GM12878 (cell line): Measurements from ENCODE around the gene TNFAIP2. TPM values are rescaled to one million over a fixed set of nuclear protein-coding genes. Genes with fewer than 3 reads are reported as not detected.

Source experiments
- BHLHE40 ChIP-seq, 2 experiments: fragments of 450-650 bp in 1 of 2; IDR thresholded peaks; 2 replicates each; pipeline ENCODE4 v1.6.1; 2011 to 2017; ENCODE audit warnings: low read depth in 2 of 2, borderline replicate concordance in 1 of 2, improper control_type of control experiment in 1 of 2, low read length in 1 of 2, mild to moderate bottlenecking in 1 of 2
- BMI1 ChIP-seq: fragments of 450-650 bp; IDR thresholded peaks from 2 replicates; pipeline ENCODE4 v1.6.1; 2016; ENCODE audit warnings: mild to moderate bottlenecking, moderate library complexity, borderline replicate concordance
- EED ChIP-seq: sonication (generic); IDR thresholded peaks from 2 replicates; pipeline ENCODE4 v1.6.1; 2016; ENCODE audit warnings: antibody characterized with exemption, low read depth
- IRF4 ChIP-seq: IDR thresholded peaks from 2 replicates; pipeline ENCODE4 v1.6.1; 2011; ENCODE audit warnings: low read depth, low read length
- NR2C2 ChIP-seq: IDR thresholded peaks from 2 replicates; pipeline ENCODE4 v1.6.1; 2011; ENCODE audit warnings: borderline replicate concordance, low read depth; ENCODE audit not compliant: control insufficient read depth, insufficient read length
- NR2F1 ChIP-seq: fragments of 450-650 bp; conservative IDR thresholded peaks from 2 replicates; pipeline ENCODE4 v1.6.1; 2017; ENCODE audit warnings: mild to moderate bottlenecking
- POLR2A ChIP-seq: IDR thresholded peaks from 2 replicates; pipeline ENCODE4 v1.6.1; 2011; ENCODE audit warnings: low read depth, mild to moderate bottlenecking, low read length
- POLR2AphosphoS5 ChIP-seq: IDR thresholded peaks from 2 replicates; pipeline ENCODE4 v1.6.1; 2011; ENCODE audit warnings: mild to moderate bottlenecking, low read length, inconsistent platforms
- PRDM15 ChIP-seq: fragments of 450-650 bp; formaldehyde crosslinking; IDR thresholded peaks from 2 replicates; pipeline ENCODE4 v1.4.0; 2020; ENCODE audit warnings: mild to moderate bottlenecking, moderate library complexity
- RUNX3 ChIP-seq: IDR thresholded peaks from 2 replicates; pipeline ENCODE4 v1.6.1; 2012; ENCODE audit warnings: low read length, inconsistent platforms
- SPI1 ChIP-seq: IDR thresholded peaks from 2 replicates; pipeline ENCODE4 v1.6.1; 2011; ENCODE audit warnings: low read depth, mild to moderate bottlenecking, low read length, moderate library complexity, borderline replicate concordance; ENCODE audit not compliant: insufficient read depth
- ZBED1 ChIP-seq: IDR thresholded peaks from 2 replicates; pipeline ENCODE4 v1.6.1; 2016; ENCODE audit warnings: borderline replicate concordance
- polyA plus RNA-seq, 11 experiments: library from polyadenylated mRNA; depleted of rRNA in 4 of 11; unstranded in 6 of 11; stranded (reverse) in 5 of 11; fragments of >200 nt; fragmentation: Nextera tagmentation in 4 of 11; fragmentation: Illumina TruSeq in 1 of 11; extraction: Ambion mirVana in 4 of 11; extraction: Trizol in 1 of 11; gene quantifications; 1 replicate in 1 of 11; 2 replicates in 10 of 11; pipeline versions ENCODE4 v1.2.1 to v1.2.3, GENCODE V29; 2011 to 2016; ENCODE audit warnings: inconsistent platforms in 2 of 11, missing spikeins in 2 of 11, low read depth in 1 of 11
- total RNA-seq, 4 experiments: library from RNA; depleted of rRNA in 3 of 4; stranded (reverse); fragments of >200 nt in 3 of 4; fragmentation: Illumina TruSeq in 1 of 4; extraction: Trizol in 1 of 4; gene quantifications; 2 replicates each; pipeline versions ENCODE4 v1.2.1 to v1.2.3, GENCODE V29; 2013 to 2021
- TF ChIP-seq, protein P1 (sequence below): fragments of 450-650 bp; IDR thresholded peaks from 2 replicates; pipeline ENCODE4 v1.6.1; 2017; ENCODE audit warnings: mild to moderate bottlenecking, moderate library complexity
- TF ChIP-seq, protein P2 (sequence below): IDR thresholded peaks from 2 replicates; pipeline ENCODE4 v1.6.1; 2011; ENCODE audit warnings: borderline replicate concordance, low read depth, mild to moderate bottlenecking, moderate library complexity, low read length; ENCODE audit not compliant: insufficient read depth, poor library complexity, severe bottlenecking
- TF ChIP-seq, protein P3 (sequence below): fragments of 450-650 bp; IDR thresholded peaks from 2 replicates; pipeline ENCODE4 v1.6.1; 2017; ENCODE audit warnings: mild to moderate bottlenecking, low read depth, inconsistent platforms; ENCODE audit not compliant: poor library complexity, severe bottlenecking

Gene TNFAIP2
- total and polyA plus RNA-seq, 10 of the 15 experiments (the other 5 are each of a cell fraction or from before 2014, with no cell fraction given): 7.1 to 150 (median 74.5) TPM

GRCh38 chr14:103122947-103123633 lies at the start of gene TNFAIP2 (continued):
- TF ChIP-seq, protein P1, sequence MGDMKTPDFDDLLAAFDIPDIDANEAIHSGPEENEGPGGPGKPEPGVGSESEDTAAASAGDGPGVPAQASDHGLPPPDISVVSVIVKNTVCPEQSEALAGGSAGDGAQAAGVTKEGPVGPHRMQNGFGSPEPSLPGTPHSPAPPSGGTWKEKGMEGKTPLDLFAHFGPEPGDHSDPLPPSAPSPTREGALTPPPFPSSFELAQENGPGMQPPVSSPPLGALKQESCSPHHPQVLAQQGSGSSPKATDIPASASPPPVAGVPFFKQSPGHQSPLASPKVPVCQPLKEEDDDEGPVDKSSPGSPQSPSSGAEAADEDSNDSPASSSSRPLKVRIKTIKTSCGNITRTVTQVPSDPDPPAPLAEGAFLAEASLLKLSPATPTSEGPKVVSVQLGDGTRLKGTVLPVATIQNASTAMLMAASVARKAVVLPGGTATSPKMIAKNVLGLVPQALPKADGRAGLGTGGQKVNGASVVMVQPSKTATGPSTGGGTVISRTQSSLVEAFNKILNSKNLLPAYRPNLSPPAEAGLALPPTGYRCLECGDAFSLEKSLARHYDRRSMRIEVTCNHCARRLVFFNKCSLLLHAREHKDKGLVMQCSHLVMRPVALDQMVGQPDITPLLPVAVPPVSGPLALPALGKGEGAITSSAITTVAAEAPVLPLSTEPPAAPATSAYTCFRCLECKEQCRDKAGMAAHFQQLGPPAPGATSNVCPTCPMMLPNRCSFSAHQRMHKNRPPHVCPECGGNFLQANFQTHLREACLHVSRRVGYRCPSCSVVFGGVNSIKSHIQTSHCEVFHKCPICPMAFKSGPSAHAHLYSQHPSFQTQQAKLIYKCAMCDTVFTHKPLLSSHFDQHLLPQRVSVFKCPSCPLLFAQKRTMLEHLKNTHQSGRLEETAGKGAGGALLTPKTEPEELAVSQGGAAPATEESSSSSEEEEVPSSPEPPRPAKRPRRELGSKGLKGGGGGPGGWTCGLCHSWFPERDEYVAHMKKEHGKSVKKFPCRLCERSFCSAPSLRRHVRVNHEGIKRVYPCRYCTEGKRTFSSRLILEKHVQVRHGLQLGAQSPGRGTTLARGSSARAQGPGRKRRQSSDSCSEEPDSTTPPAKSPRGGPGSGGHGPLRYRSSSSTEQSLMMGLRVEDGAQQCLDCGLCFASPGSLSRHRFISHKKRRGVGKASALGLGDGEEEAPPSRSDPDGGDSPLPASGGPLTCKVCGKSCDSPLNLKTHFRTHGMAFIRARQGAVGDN: peak; percentile 89
- TF ChIP-seq EED (no peak), POLR2A (peak; percentile 78), SPI1 (peak; percentile 2; the same call in 1 of the 2 replicates), BMI1 (no peak), RUNX3 (0 out of 2 replicates have a peak, but pooled peaks have one; percentile 8), PRDM15 (CRISPR knock-in tag) (no peak), BHLHE40 (IDR thresholded peaks at IDR 0.05; ENCODE audit: borderline replicate concordance in 1 of 2, low read depth in 2 of 2, low read length in 1 of 2) (peak in 1 of 2 experiments; percentile 55; a peak in 2 of 4 replicates), IRF4 (no peak), POLR2AphosphoS5 (peak; percentile 41; the same call in 1 of the 2 replicates), ZBED1 (no peak), NR2F1 (0 out of 2 replicates have a peak, but pooled peaks have one; percentile 2), NR2C2 (no peak)
- TF ChIP-seq, protein P2, sequence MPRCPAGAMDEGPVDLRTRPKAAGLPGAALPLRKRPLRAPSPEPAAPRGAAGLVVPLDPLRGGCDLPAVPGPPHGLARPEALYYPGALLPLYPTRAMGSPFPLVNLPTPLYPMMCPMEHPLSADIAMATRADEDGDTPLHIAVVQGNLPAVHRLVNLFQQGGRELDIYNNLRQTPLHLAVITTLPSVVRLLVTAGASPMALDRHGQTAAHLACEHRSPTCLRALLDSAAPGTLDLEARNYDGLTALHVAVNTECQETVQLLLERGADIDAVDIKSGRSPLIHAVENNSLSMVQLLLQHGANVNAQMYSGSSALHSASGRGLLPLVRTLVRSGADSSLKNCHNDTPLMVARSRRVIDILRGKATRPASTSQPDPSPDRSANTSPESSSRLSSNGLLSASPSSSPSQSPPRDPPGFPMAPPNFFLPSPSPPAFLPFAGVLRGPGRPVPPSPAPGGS: no peak
- TF ChIP-seq, protein P3, sequence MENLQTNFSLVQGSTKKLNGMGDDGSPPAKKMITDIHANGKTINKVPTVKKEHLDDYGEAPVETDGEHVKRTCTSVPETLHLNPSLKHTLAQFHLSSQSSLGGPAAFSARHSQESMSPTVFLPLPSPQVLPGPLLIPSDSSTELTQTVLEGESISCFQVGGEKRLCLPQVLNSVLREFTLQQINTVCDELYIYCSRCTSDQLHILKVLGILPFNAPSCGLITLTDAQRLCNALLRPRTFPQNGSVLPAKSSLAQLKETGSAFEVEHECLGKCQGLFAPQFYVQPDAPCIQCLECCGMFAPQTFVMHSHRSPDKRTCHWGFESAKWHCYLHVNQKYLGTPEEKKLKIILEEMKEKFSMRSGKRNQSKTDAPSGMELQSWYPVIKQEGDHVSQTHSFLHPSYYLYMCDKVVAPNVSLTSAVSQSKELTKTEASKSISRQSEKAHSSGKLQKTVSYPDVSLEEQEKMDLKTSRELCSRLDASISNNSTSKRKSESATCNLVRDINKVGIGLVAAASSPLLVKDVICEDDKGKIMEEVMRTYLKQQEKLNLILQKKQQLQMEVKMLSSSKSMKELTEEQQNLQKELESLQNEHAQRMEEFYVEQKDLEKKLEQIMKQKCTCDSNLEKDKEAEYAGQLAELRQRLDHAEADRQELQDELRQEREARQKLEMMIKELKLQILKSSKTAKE: no peak
- TF ChIP-seq, all 136 proteins: peak for 10
